GM12878 (cell line): ENCODE measurements around the gene MAP3K5. TPM values are rescaled to one million over a fixed set of nuclear protein-coding genes. Genes with fewer than 3 reads are reported as not detected.

Experiments used
- ATAC-seq: fragments of 200-7000 bp; cut with Tn5 transposase; 3 replicates; pipeline ENCODE4 v1.9.1; 2020; ENCODE audit warnings: mild to moderate bottlenecking, moderate library complexity
- BruUV-seq: library from RNA; stranded (reverse); fragments of 400-500 nt; replicated peaks from 2 replicates; lab custom pipeline; 2021; lab: Mats Ljungman, UMichigan
- CTCF ChIA-PET: fragments of 300-600 bp; sonication (Branson Sonifier 250); formaldehyde crosslinking; extraction: SDS; loops from one replicate; lab custom pipeline; 2021; ENCODE audit warnings: inconsistent platforms; lab: Yijun Ruan, JAX
- POLR2A ChIA-PET: fragments of 350-600 bp; formaldehyde crosslinking; extraction: SDS; loops from one replicate; lab custom pipeline; 2021; ENCODE audit warnings: inconsistent platforms; lab: Charles Lee
- RAD21 ChIA-PET: fragments of 300-600 bp; sonication (Branson Sonifier 250); formaldehyde crosslinking; loops from one replicate; lab custom pipeline; 2023; ENCODE audit warnings: antibody characterized with exemption; ENCODE audit not compliant: unreplicated experiment; lab: Charles Lee
- SMC1A ChIA-PET: fragments of 300-600 bp; sonication (Branson Sonifier 250); formaldehyde crosslinking; loops from one replicate; lab custom pipeline; 2023; ENCODE audit not compliant: unreplicated experiment, uncharacterized antibody; lab: Charles Lee
- DNase-seq: peaks from one replicate; pipeline ENCODE4 v3.0.0-alpha.2; 2011; ENCODE audit warnings: low read depth, low spot score
- FAIRE-seq: peaks from 3 replicates; lab custom pipeline; 2011; peaks lifted over from hg19 to GRCh38; lab: Jason Lieb, UNC
- H2AFZ ChIP-seq: 2 replicates; pipeline ENCODE4 v1.6.0; 2011; ENCODE audit warnings: low read depth, low read length, control low read depth; ENCODE audit not compliant: control insufficient read depth
- H3K27ac ChIP-seq: 2 replicates; pipeline ENCODE4 v1.5.1; 2011; ENCODE audit warnings: control low read depth; ENCODE audit not compliant: control insufficient read depth, insufficient read depth
- H3K27me3 ChIP-seq, 2 experiments: replicated peaks in 1 of 2; 2 replicates each; pipeline versions ENCODE4 v1.6.0 to v1.6.1; 2011; ENCODE audit warnings: low read length in 1 of 2; ENCODE audit not compliant: control insufficient read depth in 2 of 2, insufficient read depth in 2 of 2
- H3K36me3 ChIP-seq, 2 experiments: 2 replicates each; pipeline ENCODE4 v1.5.1; 2011; ENCODE audit warnings: low read length in 1 of 2; ENCODE audit not compliant: control insufficient read depth in 2 of 2, insufficient read depth in 2 of 2
- H3K4me1 ChIP-seq: 2 replicates; pipeline ENCODE4 v1.6.1; 2011; ENCODE audit warnings: mild to moderate bottlenecking, low read length, moderate library complexity, mixed read lengths; ENCODE audit not compliant: control insufficient read depth, insufficient read depth
- H3K4me2 ChIP-seq: 2 replicates; pipeline ENCODE4 v1.6.0; 2011; ENCODE audit warnings: control low read depth; ENCODE audit not compliant: control insufficient read depth, insufficient read depth
- H3K4me3 ChIP-seq: fragments of 200-600 bp; sonication (generic); 2 replicates; pipeline ENCODE4 v1.5.1; 2016
- H3K79me2 ChIP-seq: 2 replicates; pipeline ENCODE4 v1.6.0; 2011; ENCODE audit warnings: low read length; ENCODE audit not compliant: control insufficient read depth, insufficient read depth
- H3K9ac ChIP-seq: 2 replicates; pipeline ENCODE4 v1.8.0; 2011; ENCODE audit warnings: low read length, control low read depth, mixed read lengths; ENCODE audit not compliant: control insufficient read depth, insufficient read depth
- H3K9me3 ChIP-seq: replicated peaks from 3 replicates; pipeline ENCODE4 v1.5.1; 2011; ENCODE audit warnings: mild to moderate bottlenecking, low read length; ENCODE audit not compliant: control insufficient read depth, insufficient read depth
- H4K20me1 ChIP-seq: 2 replicates; pipeline ENCODE4 v1.6.0; 2011; ENCODE audit not compliant: control insufficient read depth, insufficient read depth
- CBX5 ChIP-seq: sonication (generic); IDR thresholded peaks from 2 replicates; pipeline ENCODE4 v1.6.1; 2016; ENCODE audit warnings: low read depth, moderate library complexity, mild to moderate bottlenecking, inconsistent platforms
- FOXM1 ChIP-seq: IDR thresholded peaks from 2 replicates; pipeline ENCODE4 v1.6.1; 2012; ENCODE audit warnings: low read depth, mild to moderate bottlenecking, inconsistent platforms, low read length, moderate library complexity
- HCFC1 ChIP-seq: fragments of 150-350 bp; IDR thresholded peaks from 2 replicates; pipeline ENCODE4 v1.6.1; 2014; ENCODE audit warnings: low read length
- IKZF2 ChIP-seq, 2 experiments: fragments of 450-650 bp; IDR thresholded peaks; 2 replicates each; pipeline ENCODE4 v1.6.1; 2017; ENCODE audit warnings: mild to moderate bottlenecking in 2 of 2, moderate library complexity in 2 of 2
- LARP7 ChIP-seq: fragments of 450-650 bp; IDR thresholded peaks from 2 replicates; pipeline ENCODE4 v1.6.1; 2017; ENCODE audit warnings: mild to moderate bottlenecking
- MLLT1 ChIP-seq: fragments of 450-650 bp; IDR thresholded peaks from 2 replicates; pipeline ENCODE4 v1.6.1; 2016; ENCODE audit warnings: mild to moderate bottlenecking
- NR2C1 ChIP-seq: fragments of 450-650 bp; IDR thresholded peaks from 2 replicates; pipeline ENCODE4 v1.6.1; 2017; ENCODE audit warnings: antibody characterized with exemption, mild to moderate bottlenecking, moderate library complexity
- SMARCA5 ChIP-seq: fragments of 450-650 bp; IDR thresholded peaks from 2 replicates; pipeline ENCODE4 v1.6.1; 2017; ENCODE audit warnings: mild to moderate bottlenecking
- STAT1 ChIP-seq: fragments of 450-650 bp; conservative IDR thresholded peaks from 2 replicates; pipeline ENCODE4 v1.6.1; 2014; ENCODE audit warnings: antibody characterized with exemption, mild to moderate bottlenecking
- TAF1 ChIP-seq: IDR thresholded peaks from 2 replicates; pipeline ENCODE4 v1.6.1; 2011; ENCODE audit warnings: mild to moderate bottlenecking, low read depth, low read length, borderline replicate concordance
- ZNF207 ChIP-seq: fragments of 450-650 bp; IDR thresholded peaks from 2 replicates; pipeline ENCODE4 v1.6.1; 2014; ENCODE audit warnings: antibody characterized with exemption, mild to moderate bottlenecking, borderline replicate concordance
- ZSCAN29 ChIP-seq: fragments of 450-650 bp; IDR thresholded peaks from 2 replicates; pipeline ENCODE4 v1.6.1; 2017; ENCODE audit warnings: mild to moderate bottlenecking, moderate library complexity
- WGBS: methylation state at CpG from one replicate; pipeline ENCODE4 v1.1.6; 2016; ENCODE audit warnings: low lambda C conversion rate; ENCODE audit not compliant: insufficient replicate concordance, insufficient coverage; ENCODE audit errors: missing lambda C conversion rate; 5-methylcytosine and 5-hydroxymethylcytosine counted together
- in situ Hi-C: fragments of 300-500 bp; cut with MboI; formaldehyde crosslinking; loops from 9 replicates; pipeline ENCODE4 v1.14.3; 2018; ENCODE audit warnings: mixed read lengths
- intact Hi-C: fragments of 100-400 bp; cut with micrococcal nuclease; formaldehyde crosslinking; loops from one replicate; pipeline ENCODE4 v1.14.2; 2022; ENCODE audit not compliant: unreplicated experiment
- polyA plus RNA-seq, 11 experiments: library from polyadenylated mRNA; depleted of rRNA in 4 of 11; unstranded in 6 of 11; stranded (reverse) in 5 of 11; fragments of >200 nt; fragmentation: Nextera tagmentation in 4 of 11; fragmentation: Illumina TruSeq in 1 of 11; extraction: Ambion mirVana in 4 of 11; extraction: Trizol in 1 of 11; gene quantifications; 1 replicate in 1 of 11; 2 replicates in 10 of 11; pipeline versions ENCODE4 v1.2.1 to v1.2.3, GENCODE V29; 2011 to 2016; ENCODE audit warnings: inconsistent platforms in 2 of 11, missing spikeins in 2 of 11, low read depth in 1 of 11
- total RNA-seq, 4 experiments: library from RNA; depleted of rRNA in 3 of 4; stranded (reverse); fragments of >200 nt in 3 of 4; fragmentation: Illumina TruSeq in 1 of 4; extraction: Trizol in 1 of 4; gene quantifications; 2 replicates each; pipeline versions ENCODE4 v1.2.1 to v1.2.3, GENCODE V29; 2013 to 2021

The MAP3K5 gene
- total and polyA plus RNA-seq, 10 of the 15 experiments (the other 5 are each of a cell fraction or from before 2014, with no cell fraction given): 5.4 to 34.3 (median 26.4) TPM

- WGBS: under 1% methylated on average over 45 of the region's 46 CpGs
- H3K4me1 ChIP-seq: peaks cover 8% of the 10 kb centered on the region
These were observed 225 bp downstream of the MAP3K5 start for GRCh38 chr6:136792095-136792409.

GRCh38 chr6:136791296-136792094 lies 782 bp downstream of the MAP3K5 start:
- SMC1A ChIA-PET: interaction anchor here (0.7 to 13.3 kb wide), 29 partner anchors 10 to 198 kb away, joined by 3 to 446 read pairs (median 5); no protein-coding TSS in a partner anchor
- TF ChIP-seq CBX5: 0 out of 2 replicates have a peak, but pooled peaks have one; percentile 48
- TF ChIP-seq LARP7: peak; percentile 24; the same call in 1 of the 2 replicates
- no peak for TF ChIP-seq SMARCA5
- TF ChIP-seq MLLT1: peak; percentile 93
- 0 out of 2 replicates have a peak, but pooled peaks have one; percentile 73 for TF ChIP-seq FOXM1
- peak; percentile 84 for TF ChIP-seq TAF1
- TF ChIP-seq IKZF2 (IDR thresholded peaks at IDR 0.05): peak; percentile 56 to 62; a peak in 3 of 4 replicates
- TF ChIP-seq ZNF207: peak; percentile 11; the same call in 1 of the 2 replicates

More at GRCh38 chr6:136792095-136792409, 225 bp downstream of the MAP3K5 start:
- DNase-seq (no peak), FAIRE-seq (no peak), ATAC-seq (no peak)
- BruUV-seq: no TSS peak
- Histone ChIP-seq H4K20me1 (no peaks in the 10 kb centered on the region), H3K4me2 (peak overlapping the region; percentile 59; the same call in 1 of the 2 replicates), H3K79me2 (peaks cover 66% of the 10 kb centered on the region), H3K27ac (peak overlapping the region; percentile 98), H3K36me3 (peaks cover 0 to 5% of the 10 kb centered on the region in 2 experiments; a peak in 1 of 4 replicates), H3K9me3 (no peaks in the 10 kb centered on the region), H2AFZ (no peak overlapping the region), H3K4me3 (peak overlapping the region; percentile 71), H3K9ac (peak overlapping the region; percentile 90), H3K27me3 (no peaks in the 10 kb centered on the region)
- ChIA-PET SMC1A (interaction anchor here (0.6 to 13.3 kb wide), 33 partner anchors 10 to 208 kb away, joined by 3 to 446 read pairs (median 5); no protein-coding TSS in a partner anchor), RAD21 (interaction anchor here (0.8 to 12.6 kb wide), 56 partner anchors 8 to 502 kb away, joined by 3 to 405 read pairs (median 5); partner anchors contain the start of gene BCLAF1), POLR2A (interaction anchor here (0.6 to 10.1 kb wide), 20 partner anchors 10 to 949 kb away, joined by 3 to 265 read pairs (median 4); partner anchors contain the start of genes BCLAF1 and PEX7), CTCF (interaction anchor here (0.7 to 9.8 kb wide), 69 partner anchors 8 to 506 kb away, joined by 3 to 411 read pairs (median 5); partner anchors contain the start of gene BCLAF1)
- intact Hi-C loops: loop anchor here (1.0 to 5.0 kb wide), 2 partner anchors 41 to 200 kb away; no protein-coding TSS in a partner anchor
- TF ChIP-seq HCFC1 (no peak), ZSCAN29 (0 out of 2 replicates have a peak, but pooled peaks have one; percentile 76), NR2C1 (peak; percentile 37; the same call in 1 of the 2 replicates), STAT1 (no peak)
- in situ Hi-C loops: loop anchor here (5.0 to 10.0 kb wide), 2 partner anchors 150 to 507 kb away; partner anchors contain the start of gene BCLAF1

More at GRCh38 chr6:136791296-136792094, 782 bp downstream of the MAP3K5 start:
- under 1% methylated on average over 62 of the region's 62 CpGs for WGBS
- peak overlapping the region; percentile 94 for H3K4me2 ChIP-seq
- peak; percentile 59 for FAIRE-seq
- peak; percentile 28 for ATAC-seq
- CTCF ChIA-PET: interaction anchor here (0.9 to 9.8 kb wide), 59 partner anchors 11 to 501 kb away, joined by 3 to 411 read pairs (median 6); partner anchors contain the start of gene BCLAF1
- H3K27ac ChIP-seq: peak overlapping the region; percentile 98
- peaks cover 12% of the 10 kb centered on the region for H3K4me1 ChIP-seq
- intact Hi-C loops: loop anchor here (1.0 to 5.0 kb wide), 4 partner anchors 18 to 199 kb away; no protein-coding TSS in a partner anchor
- no peaks in the 10 kb centered on the region for H3K9me3 ChIP-seq
- peaks cover 0 to 5% of the 10 kb centered on the region in 2 experiments; a peak in 1 of 4 replicates for H3K36me3 ChIP-seq
- H3K9ac ChIP-seq: peak overlapping the region; percentile 90
- H3K27me3 ChIP-seq: no peaks in the 10 kb centered on the region
- DNase-seq: peak; percentile 89
- H2AFZ ChIP-seq: no peak overlapping the region
- TSS peak; percentile 65 for BruUV-seq
- RAD21 ChIA-PET: interaction anchor here (0.8 to 12.6 kb wide), 52 partner anchors 7 to 470 kb away, joined by 3 to 405 read pairs (median 5); no protein-coding TSS in a partner anchor
- H3K79me2 ChIP-seq: peaks cover 71% of the 10 kb centered on the region
- H3K4me3 ChIP-seq: peak overlapping the region; percentile 71
- H4K20me1 ChIP-seq: no peaks in the 10 kb centered on the region
- in situ Hi-C loops: loop anchor here (5.0 to 10.0 kb wide), 2 partner anchors 149 to 507 kb away; partner anchors contain the start of gene BCLAF1
- POLR2A ChIA-PET: interaction anchor here (0.6 to 10.1 kb wide), 21 partner anchors 9 to 950 kb away, joined by 3 to 265 read pairs (median 4); partner anchors contain the start of genes BCLAF1 and PEX7
